Activated CD8-positive, alpha-beta T cell treated with anti-CD3 and anti-CD28 coated beads for 36 hours (primary cell): ENCODE results near the gene PIGB. TPM values are rescaled to one million over a fixed set of nuclear protein-coding genes. Genes with fewer than 3 reads are reported as not detected.

ENCODE experiments used
- ATAC-seq: fragments of 200-7000 bp; cut with Tn5 transposase; one replicate; pipeline ENCODE4 v1.10.0; 2021; ENCODE audit warnings: mild to moderate bottlenecking, moderate library complexity
- CTCF ChIA-PET: fragments of 350-600 bp; sonication (Branson Sonifier 250); formaldehyde crosslinking; loops from one replicate; lab custom pipeline; 2021; ENCODE audit warnings: antibody characterized with exemption; lab: Charles Lee
- POLR2A ChIA-PET: fragments of 350-600 bp; sonication (Branson Sonifier 250); formaldehyde crosslinking; loops from one replicate; lab custom pipeline; 2021; ENCODE audit warnings: antibody characterized with exemption; lab: Charles Lee
- DNase-seq: peaks from one replicate; pipeline ENCODE4 v3.0.0-alpha.2; 2020
- H3K27ac Mint-ChIP-seq: one replicate; pipeline ENCODE4 v1.8.0; 2021; ENCODE audit warnings: mild to moderate bottlenecking, mixed read lengths
- H3K27me3 Mint-ChIP-seq: one replicate; pipeline ENCODE4 v1.8.0; 2021; ENCODE audit warnings: mixed read lengths
- H3K36me3 Mint-ChIP-seq: one replicate; pipeline ENCODE4 v1.8.0; 2021; ENCODE audit warnings: low read depth, mixed read lengths
- H3K4me1 Mint-ChIP-seq: one replicate; pipeline ENCODE4 v1.8.0; 2021; ENCODE audit warnings: low read depth, mixed read lengths
- H3K4me3 Mint-ChIP-seq: one replicate; pipeline ENCODE4 v1.8.0; 2021; ENCODE audit warnings: mild to moderate bottlenecking, moderate library complexity, mixed read lengths
- H3K9me3 Mint-ChIP-seq: one replicate; pipeline ENCODE4 v1.8.0; 2021; ENCODE audit warnings: mixed read lengths
- CTCF ChIP-seq: fragments of 200-600 bp; IDR thresholded peaks from one replicate; pipeline ENCODE4 v1.8.0; 2022; ENCODE audit warnings: antibody characterized with exemption, mild to moderate bottlenecking
- intact Hi-C: fragments of 100-400 bp; cut with micrococcal nuclease; formaldehyde crosslinking; loops from one replicate; pipeline ENCODE4 v1.10.0; 2022
- total RNA-seq, 2 experiments: library from RNA; stranded (reverse); gene quantifications; one replicate each; pipeline ENCODE4 v1.2.3, GENCODE V29; 2021

The PIGB gene
- total RNA-seq, 2 experiments from 2014 or later, result 14.0 to 17.5 TPM

- Mint-ChIP-seq H3K27ac (no peak overlapping the region), H3K9me3 (no peaks in the 10 kb centered on the region), H3K27me3 (no peaks in the 10 kb centered on the region), H3K4me3 (no peak overlapping the region), H3K36me3 (peaks cover 3% of the 10 kb centered on the region), H3K4me1 (peaks cover 2% of the 10 kb centered on the region)
- no peak for DNase-seq
- ATAC-seq, result no peak
- ChIA-PET CTCF (no interaction called here), POLR2A (interaction anchor here (1.0 kb wide), 1 partner anchor 39 kb away, joined by 3 read pairs; no protein-coding TSS in a partner anchor)
- no peak for TF ChIP-seq CTCF
- intact Hi-C loops, result no loop called here
Measured at GRCh38 chr15:55362641-55363040, 43.6 kb downstream of the PIGB start.

GRCh38 chr15:55366981-55367380, 48.0 kb downstream of the PIGB start:
- Mint-ChIP-seq H3K9me3 (no peaks in the 10 kb centered on the region), H3K27ac (no peak overlapping the region), H3K4me3 (no peak overlapping the region), H3K4me1 (peaks cover 3% of the 10 kb centered on the region), H3K27me3 (no peaks in the 10 kb centered on the region), H3K36me3 (peaks cover 3% of the 10 kb centered on the region)
- ATAC-seq (no peak), DNase-seq (no peak)
- ChIA-PET CTCF (interaction anchor here (1.2 kb wide), 1 partner anchor 72 kb away, joined by 3 read pairs; no protein-coding TSS in a partner anchor), POLR2A (no interaction called here)
- intact Hi-C loops, result no loop called here
- TF ChIP-seq CTCF, result no peak

- no peak for TF ChIP-seq CTCF
- intact Hi-C loops, result no loop called here
- ChIA-PET POLR2A (no interaction called here), CTCF (interaction anchor here (0.7 to 2.3 kb wide), 5 partner anchors 9 to 66 kb away, joined by 3 to 8 read pairs (median 3); no protein-coding TSS in a partner anchor)
- Mint-ChIP-seq H3K4me1 (peaks cover 4% of the 10 kb centered on the region), H3K36me3 (peaks cover 17% of the 10 kb centered on the region), H3K9me3 (no peaks in the 10 kb centered on the region), H3K4me3 (no peak overlapping the region), H3K27me3 (no peaks in the 10 kb centered on the region), H3K27ac (peak overlapping the region; percentile 61)
- DNase-seq (no peak), ATAC-seq (no peak)
Measured at GRCh38 chr15:55372701-55373440, 53.8 kb downstream of the PIGB start.

GRCh38 chr15:55379095-55379494, 60.1 kb downstream of the PIGB start:
- Mint-ChIP-seq H3K36me3 (peaks cover 22% of the 10 kb centered on the region), H3K4me1 (no peaks in the 10 kb centered on the region), H3K27ac (no peak overlapping the region), H3K27me3 (no peaks in the 10 kb centered on the region), H3K4me3 (no peak overlapping the region), H3K9me3 (no peaks in the 10 kb centered on the region)
- intact Hi-C loops, result no loop called here
- ChIA-PET CTCF (no interaction called here), POLR2A (no interaction called here)
- ATAC-seq (no peak), DNase-seq (no peak)
- TF ChIP-seq CTCF, result no peak

- no peak for TF ChIP-seq CTCF
- DNase-seq (no peak), ATAC-seq (no peak)
- Mint-ChIP-seq H3K36me3 (peaks cover 17% of the 10 kb centered on the region), H3K4me1 (no peaks in the 10 kb centered on the region), H3K27me3 (no peaks in the 10 kb centered on the region), H3K9me3 (no peaks in the 10 kb centered on the region), H3K4me3 (no peak overlapping the region), H3K27ac (no peak overlapping the region)
- intact Hi-C loops, result no loop called here
- ChIA-PET POLR2A (no interaction called here), CTCF (no interaction called here)
Measured at GRCh38 chr15:55381595-55381994, 62.6 kb downstream of the PIGB start.
